B cell (primary cell): ENCODE results near the gene ATXN2L. TPM values are rescaled to one million over a fixed set of nuclear protein-coding genes. Genes with fewer than 3 reads are reported as not detected.

Experiments used
- polyA plus RNA-seq: library from polyadenylated mRNA; depleted of rRNA; stranded (reverse); fragments of >200 nt; gene quantifications from 2 replicates; pipeline ENCODE4 v1.2.3, GENCODE V29; 2012
- small RNA-seq: library from RNA; depleted of rRNA; stranded (forward); fragments of <200 nt; gene quantifications from one replicate; pipeline ENCODE3, GENCODE V24; 2012; ENCODE audit warnings: low replicate concordance, low read depth; ENCODE audit not compliant: insufficient read length
- total RNA-seq, 2 donors: library from RNA; stranded (reverse); fragments of 120-200 nt in 1 of 2; gene quantifications; 1 replicate in 1 of 2; 2 replicates in 1 of 2; pipeline versions ENCODE4 v1.2.3 to v1.2.4, GENCODE V29; 2013 to 2022

The ATXN2L gene
- total and polyA plus RNA-seq, 2 donors (not counting 1 experiment from before 2014, with no cell fraction given) = 157 to 289 TPM

Small RNA genes lying within 50 kb of the gene (small RNA-seq; reads per million reads assigned to genes)
- gene RF00416 = not detected

Other genes with a start within 250 kb of the ATXN2L start
- 0.32 and 0.36 TPM in 2 replicates for gene SULT1A2, start 225.9 kb upstream of the ATXN2L start, total RNA-seq
- gene SULT1A2, start 225.9 kb upstream of the ATXN2L start, polyA plus RNA-seq = 0.29 TPM in 1 of 2 replicates, not detected in the other
- gene SULT1A1, start 213.0 kb upstream of the ATXN2L start, total RNA-seq = 4.2 and 5.0 TPM in 2 replicates
- 5.0 and 7.1 TPM in 2 replicates for gene SULT1A1, start 213.0 kb upstream of the ATXN2L start, polyA plus RNA-seq
- 0.44 and 1.1 TPM in 2 replicates for gene NPIPB8, start 184.9 kb upstream of the ATXN2L start, total RNA-seq
- 0.04 and 0.22 TPM in 2 replicates for gene NPIPB8, start 184.9 kb upstream of the ATXN2L start, polyA plus RNA-seq
- gene EIF3C, start 111.5 kb upstream of the ATXN2L start, total RNA-seq = 353 and 372 TPM in 2 replicates
- 97.8 and 126 TPM in 2 replicates for gene EIF3C, start 111.5 kb upstream of the ATXN2L start, polyA plus RNA-seq
- 12.6 and 13.4 TPM in 2 replicates for gene NPIPB9, start 71.2 kb upstream of the ATXN2L start, total RNA-seq
- gene NPIPB9, start 71.2 kb upstream of the ATXN2L start, polyA plus RNA-seq = 1.3 and 3.4 TPM in 2 replicates
- gene TUFM, start 23.3 kb downstream of the ATXN2L start, total RNA-seq = 129 and 143 TPM in 2 replicates
- 126 and 160 TPM in 2 replicates for gene TUFM, start 23.3 kb downstream of the ATXN2L start, polyA plus RNA-seq
- gene SH2B1, start 40.8 kb downstream of the ATXN2L start, total RNA-seq = 118 and 120 TPM in 2 replicates
- gene SH2B1, start 40.8 kb downstream of the ATXN2L start, polyA plus RNA-seq = 94.2 and 118 TPM in 2 replicates
- gene ATP2A1, start 55.5 kb downstream of the ATXN2L start, total RNA-seq = 0.84 and 1.1 TPM in 2 replicates
- gene ATP2A1, start 55.5 kb downstream of the ATXN2L start, polyA plus RNA-seq = 0.22 and 0.31 TPM in 2 replicates
- gene RABEP2, start 102.2 kb downstream of the ATXN2L start, total RNA-seq = 132 and 136 TPM in 2 replicates
- 178 and 226 TPM in 2 replicates for gene RABEP2, start 102.2 kb downstream of the ATXN2L start, polyA plus RNA-seq
- gene CD19, start 109.0 kb downstream of the ATXN2L start, total RNA-seq = 303 and 306 TPM in 2 replicates
- 478 and 548 TPM in 2 replicates for gene CD19, start 109.0 kb downstream of the ATXN2L start, polyA plus RNA-seq
- 102 TPM in 2 replicates for gene NFATC2IP, start 127.9 kb downstream of the ATXN2L start, total RNA-seq
- 96.4 and 125 TPM in 2 replicates for gene NFATC2IP, start 127.9 kb downstream of the ATXN2L start, polyA plus RNA-seq
- 36.4 and 37.8 TPM in 2 replicates for gene SPNS1, start 151.8 kb downstream of the ATXN2L start, total RNA-seq
- 43.3 and 47.6 TPM in 2 replicates for gene SPNS1, start 151.8 kb downstream of the ATXN2L start, polyA plus RNA-seq
- 10.6 and 11.5 TPM in 2 replicates for gene LAT, start 162.1 kb downstream of the ATXN2L start, total RNA-seq
- gene LAT, start 162.1 kb downstream of the ATXN2L start, polyA plus RNA-seq = 12.2 and 20.1 TPM in 2 replicates